ENCODE measurements around the gene GNAO1.
A peak's percentile ranks its signal among the peaks of the same experiment; 100 is the strongest.

GRCh38 chr16:56317998-56318826 is 126.9 kb downstream of the GNAO1 start:
- TF ChIP-seq CTCF (optimal IDR thresholded peaks at IDR 0.05 in 1 of 3, IDR thresholded peaks at IDR 0.05 in 1 of 3, conservative IDR thresholded peaks at IDR 0.05 in 1 of 3; ENCODE audit: extremely low read depth in 1 of 3, insufficient read depth in 2 of 3, low read length in 3 of 3), result peak; percentile 89 to 98 (median 95)
- no peak for TF ChIP-seq EZH2 (IDR thresholded peaks at IDR 0.05; ENCODE audit: low read length)

All from keratinocyte (primary cell).